ENCODE results near the gene MTRF1L. TPM values are rescaled to one million over a fixed set of nuclear protein-coding genes. Genes with fewer than 3 reads are reported as not detected.
A peak's percentile ranks its signal among the peaks of the same experiment; 100 is the strongest.

MTRF1L gene
- 10 to 100 TPM; 15.7 to 17.5 TPM for total RNA-seq

DNA sequence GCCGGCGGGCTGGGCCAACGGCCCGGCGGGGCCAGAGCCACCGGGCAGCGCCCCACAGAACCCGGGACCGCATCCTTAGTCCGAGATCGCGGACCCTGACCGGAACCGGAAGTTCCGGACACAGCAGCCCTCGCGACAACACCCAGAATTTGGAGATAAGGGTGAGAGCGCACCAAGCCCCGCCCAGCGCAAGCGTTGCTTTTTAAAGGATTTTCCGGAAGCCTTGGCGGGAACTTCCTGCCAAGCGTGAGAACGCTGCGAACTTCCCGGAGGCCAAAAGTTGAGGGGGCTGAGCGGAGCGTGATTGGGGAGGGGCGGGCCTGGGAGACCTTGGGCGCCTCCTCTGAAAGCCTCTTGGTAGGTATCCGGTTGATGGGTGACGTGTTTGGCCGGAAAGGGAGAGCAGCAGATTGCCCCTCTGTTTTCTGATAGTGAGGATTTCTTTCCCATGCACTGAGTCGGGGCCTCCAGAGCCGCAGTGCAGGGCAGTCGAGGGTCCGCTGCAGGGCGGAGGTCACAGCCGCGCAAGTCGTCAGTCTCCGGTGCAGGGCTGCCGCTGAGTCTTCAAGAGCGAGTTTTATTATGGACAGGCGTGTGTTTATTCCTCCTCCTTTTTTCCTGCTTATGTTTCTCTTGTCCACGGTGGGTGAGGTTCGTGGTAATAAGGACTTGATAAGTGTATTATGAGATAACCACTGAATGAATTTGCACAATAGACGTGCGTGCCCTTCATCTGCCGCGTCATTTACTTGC is at the start of gene MTRF1L:
Gene MTRF1L (minus strand): TSS at position 97 of the 753 bp plus-strand sequence. CDS start 24 bp downstream, at position 73.
- peaks cover 27% of the 10 kb centered on the region for H3K36me3 Mint-ChIP-seq (ENCODE audit: low read depth)
- CTCF ChIA-PET = interaction anchor here (1.0 kb wide), 1 partner anchor 22 kb away, joined by 5 read pairs; no protein-coding TSS in a partner anchor
- intact Hi-C loops (cut with micrococcal nuclease) = loop anchor here (2.0 kb wide), 1 partner anchor 20 kb away; the partner anchor contains the start of gene FBXO5

DNA sequence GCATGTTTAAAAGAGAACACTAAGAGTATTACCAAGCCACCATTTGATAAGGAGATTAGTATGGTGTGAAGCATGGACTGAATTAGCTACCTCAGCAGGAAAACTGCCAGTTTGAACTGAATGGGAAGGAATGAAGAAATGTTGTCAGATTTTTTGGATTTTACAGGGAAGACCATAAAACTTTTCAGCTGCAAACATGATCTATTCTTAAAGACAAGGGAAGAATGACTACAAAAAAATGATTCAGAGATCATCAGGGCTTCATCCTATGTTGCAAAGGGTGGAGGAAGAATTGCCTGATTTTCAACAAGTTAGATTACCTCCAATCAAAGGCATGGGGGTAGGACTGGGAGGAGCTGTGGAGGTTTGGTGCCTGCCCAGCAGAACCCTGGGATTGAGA is 49.3 kb upstream of the MTRF1L start:
- TF ChIP-seq, protein P1, sequence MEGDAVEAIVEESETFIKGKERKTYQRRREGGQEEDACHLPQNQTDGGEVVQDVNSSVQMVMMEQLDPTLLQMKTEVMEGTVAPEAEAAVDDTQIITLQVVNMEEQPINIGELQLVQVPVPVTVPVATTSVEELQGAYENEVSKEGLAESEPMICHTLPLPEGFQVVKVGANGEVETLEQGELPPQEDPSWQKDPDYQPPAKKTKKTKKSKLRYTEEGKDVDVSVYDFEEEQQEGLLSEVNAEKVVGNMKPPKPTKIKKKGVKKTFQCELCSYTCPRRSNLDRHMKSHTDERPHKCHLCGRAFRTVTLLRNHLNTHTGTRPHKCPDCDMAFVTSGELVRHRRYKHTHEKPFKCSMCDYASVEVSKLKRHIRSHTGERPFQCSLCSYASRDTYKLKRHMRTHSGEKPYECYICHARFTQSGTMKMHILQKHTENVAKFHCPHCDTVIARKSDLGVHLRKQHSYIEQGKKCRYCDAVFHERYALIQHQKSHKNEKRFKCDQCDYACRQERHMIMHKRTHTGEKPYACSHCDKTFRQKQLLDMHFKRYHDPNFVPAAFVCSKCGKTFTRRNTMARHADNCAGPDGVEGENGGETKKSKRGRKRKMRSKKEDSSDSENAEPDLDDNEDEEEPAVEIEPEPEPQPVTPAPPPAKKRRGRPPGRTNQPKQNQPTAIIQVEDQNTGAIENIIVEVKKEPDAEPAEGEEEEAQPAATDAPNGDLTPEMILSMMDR (IDR thresholded peaks at IDR 0.05) = no peak
- peaks cover 5% of the 10 kb centered on the region for H3K27me3 Mint-ChIP-seq
- ChIA-PET CTCF (no interaction called here), POLR2A (interaction anchor here (1.0 kb wide), 1 partner anchor 10 kb away, joined by 5 read pairs; no protein-coding TSS in a partner anchor)
- no peaks in the 10 kb centered on the region for H3K4me1 Mint-ChIP-seq (ENCODE audit: low read depth)
- H3K4me3 Mint-ChIP-seq = no peak overlapping the region
- no peaks in the 10 kb centered on the region for H3K9me3 Mint-ChIP-seq
- no peak overlapping the region for H3K27ac Mint-ChIP-seq
- no peak for DNase-seq
- intact Hi-C loops (cut with micrococcal nuclease) = no loop called here
- no peaks in the 10 kb centered on the region for H3K36me3 Mint-ChIP-seq (ENCODE audit: low read depth)
- no peak for ATAC-seq

More for the DNA sequence above, at the start of gene MTRF1L:
- Mint-ChIP-seq H3K9me3 (peaks cover 4% of the 10 kb centered on the region), H3K27me3 (no peaks in the 10 kb centered on the region), H3K27ac (peak within 1 kb of the TSS; percentile 96), H3K4me1 (ENCODE audit: low read depth) (peaks cover 32% of the 10 kb centered on the region), H3K4me3 (peak within 1 kb of the TSS; percentile 87)
- ATAC-seq (peak; percentile 92), DNase-seq (peak; percentile 96)
- POLR2A ChIA-PET = interaction anchor here (2.1 to 4.9 kb wide), 2 partner anchors 18 to 23 kb away, joined by 7 to 34 read pairs; partner anchors contain the start of gene FBXO5
- TF ChIP-seq, protein P1 (IDR thresholded peaks at IDR 0.05) = no peak

DNA sequence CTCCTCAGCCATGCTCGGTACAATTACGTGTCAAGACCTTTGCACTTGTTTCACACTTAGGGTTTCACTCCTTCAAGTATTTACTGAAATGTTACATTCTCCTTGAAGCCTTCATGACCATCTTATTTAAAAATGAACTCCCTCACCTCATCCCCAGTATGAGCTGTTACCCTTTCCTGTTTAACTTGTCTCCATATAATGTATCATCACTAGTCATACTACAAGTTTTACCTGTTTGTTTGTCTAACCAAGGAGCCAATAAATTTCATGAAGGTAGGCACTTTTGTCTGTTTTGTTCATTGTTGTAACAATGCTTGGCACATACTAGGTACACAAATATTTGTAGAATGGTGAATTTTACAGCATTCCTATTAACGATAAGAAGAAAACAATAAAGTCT is 46.1 kb upstream of the MTRF1L start:
- ATAC-seq (no peak), DNase-seq (no peak)
- H3K4me1 Mint-ChIP-seq (ENCODE audit: low read depth) = no peaks in the 10 kb centered on the region
- TF ChIP-seq, protein P1 (IDR thresholded peaks at IDR 0.05) = no peak
- H3K9me3 Mint-ChIP-seq = no peaks in the 10 kb centered on the region
- intact Hi-C loops (cut with micrococcal nuclease) = no loop called here
- no peak overlapping the region for H3K27ac Mint-ChIP-seq
- no peak overlapping the region for H3K4me3 Mint-ChIP-seq
- ChIA-PET POLR2A (interaction anchor here (0.5 kb wide), 1 partner anchor 10 kb away, joined by 3 read pairs; no protein-coding TSS in a partner anchor), CTCF (no interaction called here)
- H3K36me3 Mint-ChIP-seq (ENCODE audit: low read depth) = no peaks in the 10 kb centered on the region
- H3K27me3 Mint-ChIP-seq = no peaks in the 10 kb centered on the region

DNA sequence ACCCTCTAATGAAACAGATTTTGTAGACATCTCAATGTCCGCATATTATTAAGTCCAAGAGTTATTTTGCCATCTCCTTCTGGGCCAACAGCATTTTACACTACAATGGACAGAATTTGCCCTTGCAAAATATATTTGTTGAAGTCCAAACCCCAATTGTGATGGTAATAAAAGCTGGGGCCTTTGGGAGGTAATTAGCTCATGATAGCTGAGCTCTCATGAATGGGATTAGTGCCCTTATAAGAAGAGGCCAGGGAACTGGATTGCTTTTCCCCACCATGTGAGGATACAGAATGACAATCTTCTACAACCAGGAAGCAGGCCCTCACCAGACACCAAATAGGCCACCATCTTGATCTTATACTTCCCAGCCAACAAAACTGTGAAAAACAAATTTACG is 44.9 kb upstream of the MTRF1L start:
- H3K27ac Mint-ChIP-seq = no peak overlapping the region
- intact Hi-C loops (cut with micrococcal nuclease) = no loop called here
- H3K9me3 Mint-ChIP-seq = no peaks in the 10 kb centered on the region
- no peak overlapping the region for H3K4me3 Mint-ChIP-seq
- H3K27me3 Mint-ChIP-seq = peaks cover under 1% of the 10 kb centered on the region
- DNase-seq (no peak), ATAC-seq (no peak)
- H3K36me3 Mint-ChIP-seq (ENCODE audit: low read depth) = no peaks in the 10 kb centered on the region
- TF ChIP-seq, protein P1 (IDR thresholded peaks at IDR 0.05) = no peak
- CTCF ChIA-PET = interaction anchor here (1.1 kb wide), 1 partner anchor 22 kb away, joined by 3 read pairs; no protein-coding TSS in a partner anchor
- POLR2A ChIA-PET = no interaction called here
- H3K4me1 Mint-ChIP-seq (ENCODE audit: low read depth) = no peaks in the 10 kb centered on the region

DNA sequence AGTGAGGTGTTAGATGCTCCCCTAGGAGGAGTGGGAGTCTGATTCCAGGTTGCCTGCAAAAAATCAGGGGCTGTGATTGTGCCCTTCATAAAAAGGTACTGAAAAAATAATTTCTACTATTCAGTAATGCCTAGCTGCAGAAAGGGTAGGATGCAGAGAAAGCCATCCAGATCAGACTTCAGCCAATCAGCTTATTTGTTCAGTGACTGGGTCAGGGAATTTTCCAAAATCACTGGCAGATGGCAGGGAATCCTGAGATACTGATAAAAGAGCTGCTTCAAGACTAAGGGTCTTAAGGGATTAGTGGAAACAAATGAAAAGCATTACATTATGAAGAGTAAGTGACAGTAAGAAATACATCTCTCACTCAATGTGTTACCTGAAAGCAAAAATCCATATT is 42.8 kb upstream of the MTRF1L start:
- no peaks in the 10 kb centered on the region for H3K36me3 Mint-ChIP-seq (ENCODE audit: low read depth)
- peaks cover 3% of the 10 kb centered on the region for H3K27me3 Mint-ChIP-seq
- no peak overlapping the region for H3K27ac Mint-ChIP-seq
- no peak for ATAC-seq
- TF ChIP-seq, protein P1 (IDR thresholded peaks at IDR 0.05) = no peak
- H3K9me3 Mint-ChIP-seq = no peaks in the 10 kb centered on the region
- intact Hi-C loops (cut with micrococcal nuclease) = no loop called here
- POLR2A ChIA-PET = no interaction called here
- DNase-seq = no peak
- no peaks in the 10 kb centered on the region for H3K4me1 Mint-ChIP-seq (ENCODE audit: low read depth)
- no peak overlapping the region for H3K4me3 Mint-ChIP-seq
- CTCF ChIA-PET = interaction anchor here (1.4 kb wide), 1 partner anchor 20 kb away, joined by 3 read pairs; no protein-coding TSS in a partner anchor
